HFF-Myc (cell line): Measurements from ENCODE around the gene LINGO1.
A peak's percentile ranks its signal among the peaks of the same experiment; 100 is the strongest.

ENCODE experiments used
- DNase-seq: peaks from one replicate; pipeline ENCODE4 v3.0.0-alpha.2; 2011; ENCODE audit warnings: low read depth; ENCODE audit errors: extremely low read depth
- H3K4me3 ChIP-seq: replicated peaks from 2 replicates; pipeline ENCODE4 v1.5.1; 2011; ENCODE audit warnings: low read depth, mild to moderate bottlenecking, control low read depth, low read length
- CTCF ChIP-seq: IDR thresholded peaks from 2 replicates; pipeline ENCODE4 v1.5.1; 2012; ENCODE audit warnings: mild to moderate bottlenecking, low read depth, low read length, control low read depth; ENCODE audit errors: missing control alignments

Gene LINGO1, protein sequence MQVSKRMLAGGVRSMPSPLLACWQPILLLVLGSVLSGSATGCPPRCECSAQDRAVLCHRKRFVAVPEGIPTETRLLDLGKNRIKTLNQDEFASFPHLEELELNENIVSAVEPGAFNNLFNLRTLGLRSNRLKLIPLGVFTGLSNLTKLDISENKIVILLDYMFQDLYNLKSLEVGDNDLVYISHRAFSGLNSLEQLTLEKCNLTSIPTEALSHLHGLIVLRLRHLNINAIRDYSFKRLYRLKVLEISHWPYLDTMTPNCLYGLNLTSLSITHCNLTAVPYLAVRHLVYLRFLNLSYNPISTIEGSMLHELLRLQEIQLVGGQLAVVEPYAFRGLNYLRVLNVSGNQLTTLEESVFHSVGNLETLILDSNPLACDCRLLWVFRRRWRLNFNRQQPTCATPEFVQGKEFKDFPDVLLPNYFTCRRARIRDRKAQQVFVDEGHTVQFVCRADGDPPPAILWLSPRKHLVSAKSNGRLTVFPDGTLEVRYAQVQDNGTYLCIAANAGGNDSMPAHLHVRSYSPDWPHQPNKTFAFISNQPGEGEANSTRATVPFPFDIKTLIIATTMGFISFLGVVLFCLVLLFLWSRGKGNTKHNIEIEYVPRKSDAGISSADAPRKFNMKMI

GRCh38 chr15:77632534-77633133 lies at the start of gene LINGO1:
Gene LINGO1 (minus strand): TSS chr15:77632912. CDS start chr15:77632315, 597 bp downstream.
- TF ChIP-seq CTCF: no peak
- H3K4me3 ChIP-seq: peak within 1 kb of the TSS; percentile 42
- no peak for DNase-seq

DNA sequence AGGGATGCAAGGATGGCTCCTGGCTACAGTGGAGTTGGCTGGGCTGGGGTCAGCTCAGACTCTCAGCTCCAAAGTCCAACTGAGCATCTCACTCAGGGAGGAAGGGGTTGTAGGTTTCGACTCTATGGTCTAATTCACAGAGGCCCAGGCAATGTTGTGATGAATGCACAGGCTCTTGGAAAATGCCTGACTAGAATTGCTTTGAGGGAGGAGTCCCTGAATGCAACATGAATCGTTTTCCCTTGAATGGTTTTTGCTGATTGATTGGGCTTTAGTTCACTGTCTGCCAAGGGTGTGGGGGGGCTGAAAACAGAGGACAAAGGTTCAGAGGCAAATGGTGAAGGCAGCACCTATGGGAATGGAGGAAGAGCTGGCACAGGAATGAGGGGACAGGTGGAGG lies 48.6 kb upstream of the LINGO1 start:
- no peak for DNase-seq
- H3K4me3 ChIP-seq: no peak overlapping the region
- TF ChIP-seq CTCF: no peak

DNA sequence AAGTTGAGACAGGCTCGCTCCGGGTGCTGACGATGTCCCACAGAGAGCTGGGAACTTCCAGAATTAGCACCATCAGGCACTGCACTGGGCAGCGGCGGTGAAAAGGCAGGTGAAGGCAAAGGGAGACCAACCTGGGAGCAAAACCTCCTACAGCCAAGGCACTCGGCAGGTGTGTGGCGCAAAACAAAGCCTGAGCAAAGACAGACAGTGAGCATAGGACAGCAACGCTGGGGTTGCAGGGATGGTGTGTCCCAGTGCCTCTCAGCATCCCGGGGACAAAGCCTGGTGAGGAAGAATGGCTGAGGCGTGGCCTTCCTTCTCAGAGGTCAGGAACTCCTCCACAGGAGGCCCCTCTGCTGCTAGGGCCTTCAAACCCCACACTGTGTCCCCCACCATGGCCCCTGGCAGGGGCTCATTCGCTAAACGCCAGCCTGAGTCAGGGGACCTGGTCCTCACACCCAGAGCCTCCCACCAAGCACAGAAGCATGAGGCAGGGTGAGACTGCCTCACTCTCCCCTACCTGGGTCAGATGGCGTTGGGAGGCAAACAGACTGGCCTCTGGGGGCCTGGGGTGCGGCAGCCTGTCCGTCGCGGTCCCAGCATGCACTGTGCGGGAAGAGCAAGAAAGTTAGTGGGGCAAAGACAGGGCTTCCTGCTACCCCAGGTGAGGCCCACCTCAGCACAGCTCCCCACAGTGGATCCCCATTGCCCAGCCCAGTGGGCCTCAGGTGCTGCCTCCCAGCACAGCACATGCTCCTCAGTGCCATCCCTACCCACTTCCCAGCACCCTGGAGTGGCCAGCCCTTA lies 44.1 kb upstream of the LINGO1 start:
- TF ChIP-seq CTCF: no peak
- no peak overlapping the region for H3K4me3 ChIP-seq
- DNase-seq: no peak

DNA sequence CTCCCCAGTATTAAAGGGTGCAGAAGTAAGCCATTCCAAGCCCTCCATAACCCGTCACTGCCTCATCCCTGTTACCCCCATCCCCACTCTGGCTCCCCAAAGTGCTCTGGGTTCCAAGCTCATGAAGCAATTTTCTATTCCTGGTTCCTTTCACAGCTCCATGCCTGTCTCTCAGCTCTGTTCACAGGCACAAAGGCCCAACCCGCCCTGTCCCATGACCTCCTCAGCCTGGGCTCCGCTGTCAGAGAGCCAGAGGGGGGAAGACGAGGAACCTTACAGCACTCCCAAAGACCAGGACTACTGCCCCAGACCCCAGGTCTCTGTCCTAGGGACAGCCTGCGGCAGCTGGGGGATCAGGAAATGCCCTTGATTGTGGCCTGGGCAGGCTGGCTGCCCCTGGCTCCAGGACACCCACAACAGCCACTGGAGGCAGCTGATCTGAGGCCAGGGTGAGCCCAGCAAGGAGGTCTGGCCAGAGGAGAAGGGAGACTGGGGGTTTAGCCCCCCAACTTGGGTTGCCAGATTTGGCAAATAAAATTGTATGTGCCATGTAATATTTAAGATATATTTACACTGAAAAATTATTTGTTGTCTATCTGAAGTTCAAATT lies 43.2 kb upstream of the LINGO1 start:
- no peak for DNase-seq
- H3K4me3 ChIP-seq: no peak overlapping the region
- no peak for TF ChIP-seq CTCF

- DNase-seq: no peak
- no peak overlapping the region for H3K4me3 ChIP-seq
- no peak for TF ChIP-seq CTCF
Measured at GRCh38 chr15:77674327-77674726, 41.6 kb upstream of the LINGO1 start.

- TF ChIP-seq CTCF: no peak
- DNase-seq: no peak
- H3K4me3 ChIP-seq: no peak overlapping the region
Measured at GRCh38 chr15:77673866-77674265, 41.2 kb upstream of the LINGO1 start.
